HG03196 (cell line): ENCODE data around the gene TNFRSF1A.

ENCODE experiments used
- ATAC-seq: cut with Tn5 transposase; IDR thresholded peaks from one replicate; pipeline ENCODE4 v1.9.1; 2021; ENCODE audit not compliant: unreplicated experiment

TNFRSF1A gene

GRCh38 chr12:6341417-6342139 lies at the start of gene TNFRSF1A:
Gene TNFRSF1A (minus strand): TSS chr12:6342076. CDS start chr12:6341814, 262 bp downstream.
- no peak for ATAC-seq

- ATAC-seq = no peak
These were observed 49.1 kb upstream of the TNFRSF1A start for GRCh38 chr12:6391013-6391412.

- no peak for ATAC-seq
These were observed 48.4 kb upstream of the TNFRSF1A start for GRCh38 chr12:6390084-6390799.

- ATAC-seq = no peak
These were observed 45.7 kb upstream of the TNFRSF1A start for GRCh38 chr12:6387541-6387940.

- no peak for ATAC-seq
These were observed 44.6 kb upstream of the TNFRSF1A start for GRCh38 chr12:6386491-6386890.

GRCh38 chr12:6386038-6386437 lies 44.2 kb upstream of the TNFRSF1A start:
- ATAC-seq = no peak

GRCh38 chr12:6384499-6385436 lies 42.9 kb upstream of the TNFRSF1A start:
- no peak for ATAC-seq

- no peak for ATAC-seq
These were observed 42.0 kb upstream of the TNFRSF1A start, which contains the start of gene LTBR for GRCh38 chr12:6383572-6384498. Gene LTBR (plus strand): TSS chr12:6384162. CDS start chr12:6384359, 197 bp downstream.

- no peak for ATAC-seq
These were observed 41.1 kb upstream of the TNFRSF1A start for GRCh38 chr12:6382982-6383381.

- no peak for ATAC-seq
These were observed 40.5 kb upstream of the TNFRSF1A start for GRCh38 chr12:6382371-6382770.

GRCh38 chr12:6380141-6381121 lies 38.6 kb upstream of the TNFRSF1A start:
- no peak for ATAC-seq

- no peak for ATAC-seq
These were observed 37.0 kb upstream of the TNFRSF1A start for GRCh38 chr12:6378709-6379472.

GRCh38 chr12:6377667-6377994 lies 35.8 kb upstream of the TNFRSF1A start:
- ATAC-seq = no peak

- no peak for ATAC-seq
These were observed 35.2 kb upstream of the TNFRSF1A start for GRCh38 chr12:6376870-6377666.

GRCh38 chr12:6376079-6376869 lies 34.4 kb upstream of the TNFRSF1A start:
- no peak for ATAC-seq

- ATAC-seq = no peak
These were observed 33.6 kb upstream of the TNFRSF1A start, which contains the start of gene SCNN1A for GRCh38 chr12:6375269-6376078. Gene SCNN1A (minus strand): TSS chr12:6375563. CDS start chr12:6374783, 780 bp downstream.
